Endothelial cell of umbilical vein (primary cell): ENCODE data around the gene KAZN. TPM values are rescaled to one million over a fixed set of nuclear protein-coding genes. Genes with fewer than 3 reads are reported as not detected.

Experiments used
- BruUV-seq: library from RNA; stranded (reverse); fragments of 400-500 nt; replicated peaks from 2 replicates; lab custom pipeline; 2021; lab: Mats Ljungman, UMichigan
- CTCF ChIA-PET: fragments of 300-600, 350-600 bp; sonication (Branson Sonifier 250); formaldehyde crosslinking; loops from one replicate; lab custom pipeline; 2021; ENCODE audit warnings: antibody characterized with exemption, inconsistent platforms; lab: Charles Lee
- POLR2A ChIA-PET: fragments of 300-600, 350-600 bp; sonication (Branson Sonifier 250); formaldehyde crosslinking; loops from one replicate; lab custom pipeline; 2021; ENCODE audit warnings: antibody characterized with exemption, inconsistent platforms; lab: Charles Lee
- DNase-seq: peaks from one replicate; pipeline ENCODE4 v3.0.0-alpha.2; 2011; ENCODE audit warnings: low read depth, low spot score
- FAIRE-seq: peaks from 2 replicates; lab custom pipeline; 2011; peaks lifted over from hg19 to GRCh38; lab: Jason Lieb, UNC
- H2AFZ ChIP-seq: 2 replicates; pipeline ENCODE4 v1.6.0; 2012; ENCODE audit warnings: low read depth, low read length, control low read depth, inconsistent platforms
- H3K27ac ChIP-seq: 2 replicates; pipeline ENCODE4 v1.5.1; 2011; ENCODE audit warnings: low read depth, mild to moderate bottlenecking, control low read depth, low read length, moderate library complexity; ENCODE audit not compliant: insufficient read depth
- H3K27me3 ChIP-seq, 2 experiments: 2 replicates each; pipeline versions ENCODE4 v1.6.0 to v1.6.1; 2011; ENCODE audit warnings: low read length in 2 of 2, mixed read lengths in 1 of 2; ENCODE audit not compliant: control insufficient read depth in 2 of 2, insufficient read depth in 2 of 2
- H3K36me3 ChIP-seq, 2 experiments: 2 replicates in 1 of 2; 3 replicates in 1 of 2; pipeline ENCODE4 v1.5.1; 2011; ENCODE audit warnings: low read length in 2 of 2, mild to moderate bottlenecking in 1 of 2, moderate library complexity in 1 of 2; ENCODE audit not compliant: control insufficient read depth in 2 of 2, insufficient read depth in 2 of 2; ENCODE audit errors: extremely low read depth in 1 of 2
- H3K4me1 ChIP-seq: 3 replicates; pipeline ENCODE4 v1.5.1; 2011; ENCODE audit warnings: mild to moderate bottlenecking, low read length; ENCODE audit not compliant: control insufficient read depth, insufficient read depth; ENCODE audit errors: extremely low read depth
- H3K4me2 ChIP-seq: 2 replicates; pipeline ENCODE4 v1.6.1; 2011; ENCODE audit warnings: low read length, control low read depth, mixed read lengths; ENCODE audit not compliant: insufficient read depth
- H3K4me3 ChIP-seq, 3 experiments: fragments of 200-600 bp in 1 of 3; sonication (generic), shearing (Covaris generic) in 1 of 3; replicated peaks in 1 of 3; 2 replicates each; pipeline ENCODE4 v1.5.1; 2011 to 2016; ENCODE audit warnings: control low read depth in 3 of 3, low read length in 3 of 3, mild to moderate bottlenecking in 2 of 3, inconsistent platforms in 1 of 3, low read depth in 1 of 3, moderate library complexity in 1 of 3; ENCODE audit not compliant: insufficient read depth in 1 of 3
- H3K79me2 ChIP-seq: 2 replicates; pipeline ENCODE4 v1.6.0; 2012; ENCODE audit warnings: low read length, inconsistent platforms; ENCODE audit not compliant: control insufficient read depth, insufficient read depth
- H3K9ac ChIP-seq: replicated peaks from 2 replicates; pipeline ENCODE3; 2011; ENCODE audit warnings: low read length, control low read depth; ENCODE audit not compliant: insufficient read depth; ENCODE audit errors: extremely low read depth
- H3K9me1 ChIP-seq: replicated peaks from 3 replicates; pipeline ENCODE4 v1.6.0; 2011; ENCODE audit warnings: mild to moderate bottlenecking, low read length; ENCODE audit not compliant: control insufficient read depth, insufficient read depth; ENCODE audit errors: extremely low read depth
- H3K9me3 ChIP-seq: replicated peaks from 2 replicates; pipeline ENCODE4 v1.5.1; 2012; ENCODE audit warnings: low read length, inconsistent platforms; ENCODE audit not compliant: control insufficient read depth, insufficient read depth
- H4K20me1 ChIP-seq: replicated peaks from 2 replicates; pipeline ENCODE3; 2011; ENCODE audit warnings: mild to moderate bottlenecking, low read length; ENCODE audit not compliant: control insufficient read depth, insufficient read depth; ENCODE audit errors: extremely low read depth
- EZH2 ChIP-seq: IDR thresholded peaks from 2 replicates; pipeline ENCODE4 v1.6.1; 2012; ENCODE audit warnings: borderline replicate concordance, low read depth, mild to moderate bottlenecking, moderate library complexity, low read length, inconsistent platforms; ENCODE audit not compliant: severe bottlenecking
- FOS ChIP-seq: IDR thresholded peaks from 2 replicates; pipeline ENCODE4 v1.6.1; 2011; ENCODE audit warnings: mild to moderate bottlenecking, low read length, moderate library complexity, borderline replicate concordance; ENCODE audit not compliant: insufficient read depth
- GATA2 ChIP-seq: IDR thresholded peaks from 2 replicates; pipeline ENCODE4 v1.7.0; 2011; ENCODE audit warnings: low read depth, mild to moderate bottlenecking, moderate library complexity, mixed read lengths, low read length; ENCODE audit not compliant: insufficient read length, insufficient read depth
- JUN ChIP-seq: IDR thresholded peaks from 2 replicates; pipeline ENCODE4 v1.6.1; 2011; ENCODE audit warnings: borderline replicate concordance, low read depth; ENCODE audit not compliant: insufficient read length, insufficient read depth
- MYC ChIP-seq: IDR thresholded peaks from one replicate; pipeline ENCODE4 v1.6.1; 2011; ENCODE audit warnings: mild to moderate bottlenecking, low read depth, low read length
- POLR2A ChIP-seq: IDR thresholded peaks from 2 replicates; pipeline ENCODE4 v1.6.1; 2012; ENCODE audit warnings: low read depth, mild to moderate bottlenecking, control low read depth, low read length
- POLR2AphosphoS5 ChIP-seq: IDR thresholded peaks from 2 replicates; pipeline ENCODE4 v1.6.1; 2012; ENCODE audit warnings: low read depth, mild to moderate bottlenecking, control low read depth, low read length, moderate library complexity; ENCODE audit not compliant: insufficient read depth
- dilution Hi-C: fragments of 300-500 bp; cut with MboI; formaldehyde crosslinking; loops from one replicate; pipeline ENCODE4 v1.15.0; 2019; ENCODE audit warnings: low sequenced_read_pairs; ENCODE audit not compliant: extremely low pct_ligation_motif_present
- intact Hi-C: fragments of 100-400 bp; cut with micrococcal nuclease; formaldehyde crosslinking; loops from one replicate; pipeline ENCODE4 v1.10.0; 2022
- polyA plus RNA-seq, 4 experiments: library from polyadenylated mRNA; depleted of rRNA in 3 of 4; stranded (reverse) in 3 of 4; unstranded in 1 of 4; fragments of >200 nt; gene quantifications; 2 replicates each; pipeline versions ENCODE4 v1.2.1 to v1.2.3, GENCODE V29; 2011 to 2012; ENCODE audit warnings: missing spikeins in 1 of 4
- total RNA-seq: library from RNA; stranded (reverse); gene quantifications from 2 replicates; pipeline ENCODE4 v1.2.3, GENCODE V29; 2021
- TF ChIP-seq, protein P1 (sequence below): IDR thresholded peaks from 2 replicates; pipeline ENCODE4 v1.6.1; 2011; ENCODE audit not compliant: insufficient read depth, insufficient read length
- TF ChIP-seq, protein P2 (sequence below), 2 donors: IDR thresholded peaks; 1 replicate in 1 of 2; 2 replicates in 1 of 2; pipeline ENCODE4 v1.5.1; 2011; ENCODE audit warnings: low read length in 2 of 2, mild to moderate bottlenecking in 2 of 2, moderate library complexity in 2 of 2, control low read depth in 1 of 2, inconsistent platforms in 1 of 2, low read depth in 1 of 2; ENCODE audit not compliant: insufficient read depth in 1 of 2; ENCODE audit errors: extremely low read depth in 1 of 2

KAZN gene
- total and polyA plus RNA-seq, 2 donors (not counting 3 experiments of a cell fraction or from before 2014, with no cell fraction given): 1.6 to 5.8 TPM

DNA sequence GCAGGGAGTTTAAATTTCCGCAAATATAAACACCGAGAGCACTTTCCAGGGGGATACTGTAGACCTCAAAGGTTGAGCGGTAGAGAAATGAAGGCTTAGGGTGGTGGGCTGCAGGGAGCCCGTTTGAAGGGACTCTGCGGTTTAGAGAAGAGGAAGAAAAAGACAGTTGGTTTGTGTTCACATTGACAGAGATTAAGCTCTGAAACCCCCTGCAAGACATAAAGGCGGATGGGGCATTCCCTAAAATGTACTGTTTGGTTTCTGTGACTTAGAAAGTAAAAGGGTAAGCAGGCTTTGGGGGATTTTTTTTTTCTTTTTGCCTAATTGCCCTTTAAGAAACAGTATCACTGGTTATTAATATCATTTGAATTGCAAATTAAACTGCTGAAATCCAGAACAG, 1.3 kb downstream of the KAZN start:
- intact Hi-C loops (no loop called here), dilution Hi-C loops (no loop called here)
- Histone ChIP-seq H3K79me2 (no peaks in the 10 kb centered on the region), H3K9me1 (no peaks in the 10 kb centered on the region), H2AFZ (no peak overlapping the region), H3K9ac (no peak overlapping the region), H3K27ac (no peak overlapping the region), H4K20me1 (no peaks in the 10 kb centered on the region), H3K36me3 (no peaks in the 10 kb centered on the region), H3K4me1 (no peaks in the 10 kb centered on the region), H3K9me3 (no peaks in the 10 kb centered on the region), H3K4me2 (no peak overlapping the region), H3K4me3 (no peak overlapping the region), H3K27me3 (peaks cover 0 to 5% of the 10 kb centered on the region in 2 experiments)
- ChIA-PET CTCF (no interaction called here), POLR2A (no interaction called here)
- TF ChIP-seq, protein P1, sequence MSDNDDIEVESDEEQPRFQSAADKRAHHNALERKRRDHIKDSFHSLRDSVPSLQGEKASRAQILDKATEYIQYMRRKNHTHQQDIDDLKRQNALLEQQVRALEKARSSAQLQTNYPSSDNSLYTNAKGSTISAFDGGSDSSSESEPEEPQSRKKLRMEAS: no peak
- TF ChIP-seq POLR2AphosphoS5: no peak
- no peak for TF ChIP-seq GATA2
- TF ChIP-seq, protein P2, sequence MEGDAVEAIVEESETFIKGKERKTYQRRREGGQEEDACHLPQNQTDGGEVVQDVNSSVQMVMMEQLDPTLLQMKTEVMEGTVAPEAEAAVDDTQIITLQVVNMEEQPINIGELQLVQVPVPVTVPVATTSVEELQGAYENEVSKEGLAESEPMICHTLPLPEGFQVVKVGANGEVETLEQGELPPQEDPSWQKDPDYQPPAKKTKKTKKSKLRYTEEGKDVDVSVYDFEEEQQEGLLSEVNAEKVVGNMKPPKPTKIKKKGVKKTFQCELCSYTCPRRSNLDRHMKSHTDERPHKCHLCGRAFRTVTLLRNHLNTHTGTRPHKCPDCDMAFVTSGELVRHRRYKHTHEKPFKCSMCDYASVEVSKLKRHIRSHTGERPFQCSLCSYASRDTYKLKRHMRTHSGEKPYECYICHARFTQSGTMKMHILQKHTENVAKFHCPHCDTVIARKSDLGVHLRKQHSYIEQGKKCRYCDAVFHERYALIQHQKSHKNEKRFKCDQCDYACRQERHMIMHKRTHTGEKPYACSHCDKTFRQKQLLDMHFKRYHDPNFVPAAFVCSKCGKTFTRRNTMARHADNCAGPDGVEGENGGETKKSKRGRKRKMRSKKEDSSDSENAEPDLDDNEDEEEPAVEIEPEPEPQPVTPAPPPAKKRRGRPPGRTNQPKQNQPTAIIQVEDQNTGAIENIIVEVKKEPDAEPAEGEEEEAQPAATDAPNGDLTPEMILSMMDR (IDR thresholded peaks at IDR 0.05; ENCODE audit: extremely low read depth in 1 of 2, insufficient read depth in 1 of 2, low read depth in 1 of 2, low read length in 2 of 2): no peak
- TF ChIP-seq JUN: no peak
- TF ChIP-seq POLR2A: no peak
- TF ChIP-seq FOS: no peak
- no peak for TF ChIP-seq EZH2
- no peak for TF ChIP-seq MYC
- no peak for FAIRE-seq
- no peak for DNase-seq
- no TSS peak for BruUV-seq
